GM23338 (cell line): ENCODE measurements around the gene CHD9. TPM values are rescaled to one million over a fixed set of nuclear protein-coding genes. Genes with fewer than 3 reads are reported as not detected.
A peak's percentile ranks its signal among the peaks of the same experiment; 100 is the strongest.

ENCODE experiments used
- ATAC-seq: fragments of 200-7000 bp; cut with Tn5 transposase; 3 replicates; pipeline ENCODE4 v1.9.1; 2020
- DNase-seq: peaks from one replicate; pipeline ENCODE4 v3.0.0-alpha.2; 2015; ENCODE audit warnings: low spot score
- H2AFZ ChIP-seq: fragments of 200-600 bp; sonication (generic); 2 replicates; pipeline ENCODE4 v1.8.0; 2016; ENCODE audit warnings: antibody characterized with exemption, mild to moderate bottlenecking, moderate library complexity
- H3F3A ChIP-seq: fragments of 200-600 bp; sonication (generic); replicated peaks from 2 replicates; pipeline ENCODE4 v1.8.0; 2017; ENCODE audit warnings: antibody characterized with exemption, mixed run types, low read depth
- H3K27ac ChIP-seq: fragments of 200-600 bp; sonication (generic); 2 replicates; pipeline ENCODE4 v1.6.1; 2016; ENCODE audit warnings: low read depth
- H3K27me3 ChIP-seq: fragments of 200-600 bp; sonication (generic); 2 replicates; pipeline ENCODE4 v1.8.0; 2016; ENCODE audit warnings: mild to moderate bottlenecking, mixed run types, moderate library complexity; ENCODE audit not compliant: insufficient read depth
- H3K36me3 ChIP-seq: fragments of 200-600 bp; sonication (generic); 2 replicates; pipeline ENCODE4 v1.8.0; 2016; ENCODE audit warnings: mild to moderate bottlenecking; ENCODE audit not compliant: insufficient read depth
- H3K4me1 ChIP-seq: fragments of 200-600 bp; sonication (generic); 2 replicates; pipeline ENCODE4 v1.8.0; 2016; ENCODE audit warnings: mild to moderate bottlenecking, moderate library complexity; ENCODE audit not compliant: insufficient read depth
- H3K4me2 ChIP-seq: fragments of 200-600 bp; sonication (generic); 2 replicates; pipeline ENCODE4 v1.7.1; 2017; ENCODE audit warnings: mixed run types
- H3K4me3 ChIP-seq: fragments of 200-600 bp; sonication (generic); 2 replicates; pipeline ENCODE4 v1.6.1; 2016; ENCODE audit warnings: mixed run types
- H3K79me2 ChIP-seq: fragments of 200-600 bp; sonication (generic); replicated peaks from 2 replicates; pipeline ENCODE4 v1.8.0; 2017; ENCODE audit warnings: mild to moderate bottlenecking; ENCODE audit not compliant: insufficient read depth
- H3K9me2 ChIP-seq: fragments of 200-600 bp; sonication (generic); 2 replicates; pipeline ENCODE4 v1.8.0; 2017; ENCODE audit not compliant: insufficient read depth
- H4K20me1 ChIP-seq: fragments of 200-600 bp; sonication (generic); replicated peaks from 2 replicates; pipeline ENCODE4 v1.8.0; 2017; ENCODE audit warnings: mild to moderate bottlenecking; ENCODE audit not compliant: insufficient read depth
- H3K27ac Mint-ChIP-seq: 2 replicates; pipeline ENCODE4 v1.8.0; 2020; ENCODE audit warnings: inconsistent platforms, mild to moderate bottlenecking, moderate library complexity, mixed read lengths
- H3K27me3 Mint-ChIP-seq: 3 replicates; pipeline ENCODE4 v1.8.0; 2022; ENCODE audit warnings: low read depth, mild to moderate bottlenecking, moderate library complexity, mixed read lengths, inconsistent platforms; ENCODE audit not compliant: insufficient read depth, poor library complexity
- H3K36me3 Mint-ChIP-seq: 3 replicates; pipeline ENCODE4 v1.8.0; 2021; ENCODE audit warnings: low read depth, mild to moderate bottlenecking, inconsistent platforms, moderate library complexity, mixed read lengths
- H3K4me1 Mint-ChIP-seq: 3 replicates; pipeline ENCODE4 v1.8.0; 2020; ENCODE audit warnings: mild to moderate bottlenecking, inconsistent platforms, mixed read lengths
- H3K4me3 Mint-ChIP-seq: 3 replicates; pipeline ENCODE4 v1.8.0; 2021; ENCODE audit warnings: moderate library complexity, mild to moderate bottlenecking, inconsistent platforms, mixed read lengths
- H3K9me3 Mint-ChIP-seq: 3 replicates; pipeline ENCODE4 v1.8.0; 2020; ENCODE audit warnings: moderate library complexity, mild to moderate bottlenecking, inconsistent platforms, mixed read lengths
- ETS1 ChIP-seq: IDR thresholded peaks from 2 replicates; pipeline ENCODE4 v1.6.1; 2016; ENCODE audit warnings: antibody characterized with exemption
- EZH2 ChIP-seq: fragments of 200-600 bp; sonication (generic); IDR thresholded peaks from one replicate; pipeline ENCODE4 v1.8.0; 2017; ENCODE audit warnings: antibody characterized with exemption, mild to moderate bottlenecking, low read depth; ENCODE audit not compliant: unreplicated experiment
- NANOG ChIP-seq: IDR thresholded peaks from 2 replicates; pipeline ENCODE4 v1.6.1; 2016; ENCODE audit warnings: antibody characterized with exemption, borderline replicate concordance
- ZNF462 ChIP-seq: fragments of 250-450 bp; sonication (Bioruptor Pico); IDR thresholded peaks from 2 replicates; pipeline ENCODE4 v1.5.0; 2020; ENCODE audit warnings: mild to moderate bottlenecking, moderate library complexity
- polyA plus RNA-seq: library from polyadenylated mRNA; unstranded; fragments of >200 nt; fragmentation: Nextera tagmentation; extraction: Ambion mirVana; gene quantifications from 2 replicates; pipeline ENCODE4 v1.2.1, GENCODE V29; 2016
- total RNA-seq: library from RNA; depleted of rRNA; stranded (reverse); fragments of >200 nt; shearing (Covaris generic); gene quantifications from 2 replicates; pipeline ENCODE4 v1.2.3, GENCODE V29; 2014

CHD9 gene
- total and polyA plus RNA-seq, 2 experiments from 2014 or later, result 18.8 to 46.6 TPM

- peaks cover 3% of the 10 kb centered on the region; the same call in 1 of the 3 replicates for H3K36me3 Mint-ChIP-seq
- H3F3A ChIP-seq, result peaks cover 10% of the 10 kb centered on the region
- H3K27ac ChIP-seq, result no peak overlapping the region
- no peak overlapping the region for H3K4me2 ChIP-seq
- DNase-seq (no peak), ATAC-seq (no peak)
- no peak overlapping the region for H3K27ac Mint-ChIP-seq
- H3K79me2 ChIP-seq, result peaks cover 9% of the 10 kb centered on the region
- H3K4me1 ChIP-seq, result peaks cover 66% of the 10 kb centered on the region
- H3K9me2 ChIP-seq, result no peaks in the 10 kb centered on the region
- H2AFZ ChIP-seq, result no peak overlapping the region
- H3K27me3 Mint-ChIP-seq, result peaks cover 8% of the 10 kb centered on the region
- no peaks in the 10 kb centered on the region for H4K20me1 ChIP-seq
- H3K4me3 Mint-ChIP-seq, result no peak overlapping the region
- peaks cover 60% of the 10 kb centered on the region for H3K4me1 Mint-ChIP-seq
- no peak for TF ChIP-seq ETS1
- TF ChIP-seq EZH2, result no peak
- TF ChIP-seq NANOG, result no peak
- no peaks in the 10 kb centered on the region for H3K36me3 ChIP-seq
- H3K9me3 Mint-ChIP-seq, result no peaks in the 10 kb centered on the region
- no peaks in the 10 kb centered on the region for H3K27me3 ChIP-seq
- no peak overlapping the region for H3K4me3 ChIP-seq
These were observed 39.3 kb downstream of the CHD9 start for GRCh38 chr16:53094013-53094630.

GRCh38 chr16:53097190-53097589, 42.4 kb downstream of the CHD9 start:
- Mint-ChIP-seq H3K9me3 (no peaks in the 10 kb centered on the region), H3K4me3 (no peak overlapping the region), H3K27ac (peak overlapping the region; percentile 31; the same call in 1 of the 2 replicates), H3K27me3 (peaks cover 5% of the 10 kb centered on the region), H3K4me1 (peaks cover 43% of the 10 kb centered on the region), H3K36me3 (peaks cover 3% of the 10 kb centered on the region; the same call in 1 of the 3 replicates)
- Histone ChIP-seq H4K20me1 (no peaks in the 10 kb centered on the region), H3K36me3 (no peaks in the 10 kb centered on the region), H3K4me2 (no peak overlapping the region), H3K27ac (no peak overlapping the region), H3K9me2 (no peaks in the 10 kb centered on the region), H3K79me2 (peaks cover 23% of the 10 kb centered on the region), H3F3A (peaks cover 15% of the 10 kb centered on the region), H2AFZ (no peak overlapping the region), H3K27me3 (no peaks in the 10 kb centered on the region), H3K4me3 (no peak overlapping the region), H3K4me1 (peaks cover 51% of the 10 kb centered on the region)
- ATAC-seq, result no peak
- no peak for TF ChIP-seq ZNF462 (CRISPR knock-in tag)
- no peak for DNase-seq
